ENCODE data around the gene C11orf21. TPM values are rescaled to one million over a fixed set of nuclear protein-coding genes. Genes with fewer than 3 reads are reported as not detected.

Gene C11orf21
- total and polyA plus RNA-seq, 8 donors: 1.2 to 6.9 (median 1.8) TPM

GRCh38 chr11:2319791-2320472 lies 18.2 kb upstream of the C11orf21 start:
- no peak for TF ChIP-seq CTCF (IDR thresholded peaks at IDR 0.05)
- intact Hi-C loops (cut with DNase I): no loop called here
- H3K27me3 ChIP-seq: no peaks in the 10 kb centered on the region
- no peak for ATAC-seq
- no peaks in the 10 kb centered on the region for H3K36me3 ChIP-seq
- DNase-seq: peak in 2 of 4 donors; percentile 34 to 52
- no peak overlapping the region for H3K27ac ChIP-seq
- no peaks in the 10 kb centered on the region for H3K4me1 ChIP-seq
- no peak overlapping the region for H3K4me3 ChIP-seq
- peaks cover 0 to 7% of the 10 kb centered on the region in 2 donors for H3K9me3 ChIP-seq

- Histone ChIP-seq H3K4me1 (peaks cover 6 to 12% of the 10 kb centered on the region in 2 donors), H3K9me3 (peaks cover 0 to 7% of the 10 kb centered on the region in 2 donors), H3K27me3 (no peaks in the 10 kb centered on the region), H3K27ac (no peak overlapping the region), H3K36me3 (no peaks in the 10 kb centered on the region), H3K4me3 (no peak overlapping the region)
- intact Hi-C loops (cut with DNase I): no loop called here
- TF ChIP-seq CTCF (IDR thresholded peaks at IDR 0.05): no peak
- DNase-seq: no peak
- ATAC-seq: no peak
These were observed 17.0 kb upstream of the C11orf21 start for GRCh38 chr11:2318707-2319106.

GRCh38 chr11:2318123-2318522 lies 16.4 kb upstream of the C11orf21 start:
- no peaks in the 10 kb centered on the region for H3K36me3 ChIP-seq
- peaks cover 6 to 12% of the 10 kb centered on the region in 2 donors for H3K4me1 ChIP-seq
- TF ChIP-seq CTCF (IDR thresholded peaks at IDR 0.05): no peak
- DNase-seq (no peak), ATAC-seq (no peak)
- H3K4me3 ChIP-seq: no peak overlapping the region
- intact Hi-C loops (cut with DNase I): no loop called here
- H3K9me3 ChIP-seq: peaks cover 0 to 7% of the 10 kb centered on the region in 2 donors
- H3K27me3 ChIP-seq: no peaks in the 10 kb centered on the region
- H3K27ac ChIP-seq: no peak overlapping the region

- DNase-seq: peak in 1 of 4 donors; percentile 37
- Histone ChIP-seq H3K9me3 (peaks cover 0 to 7% of the 10 kb centered on the region in 2 donors), H3K27me3 (no peaks in the 10 kb centered on the region), H3K4me3 (no peak overlapping the region), H3K36me3 (no peaks in the 10 kb centered on the region), H3K27ac (no peak overlapping the region), H3K4me1 (peaks cover 7 to 12% of the 10 kb centered on the region in 2 donors)
- no peak for TF ChIP-seq CTCF (IDR thresholded peaks at IDR 0.05)
- ATAC-seq: no peak
- intact Hi-C loops (cut with DNase I): no loop called here
These were observed 15.8 kb upstream of the C11orf21 start for GRCh38 chr11:2317354-2318050.

GRCh38 chr11:2316963-2317244 lies 15.2 kb upstream of the C11orf21 start:
- no peak overlapping the region for H3K4me3 ChIP-seq
- peaks cover 0 to 7% of the 10 kb centered on the region in 2 donors for H3K9me3 ChIP-seq
- no peaks in the 10 kb centered on the region for H3K36me3 ChIP-seq
- H3K27me3 ChIP-seq: no peaks in the 10 kb centered on the region
- no peak overlapping the region for H3K27ac ChIP-seq
- peaks cover 8 to 12% of the 10 kb centered on the region in 2 donors for H3K4me1 ChIP-seq
- DNase-seq: no peak
- intact Hi-C loops (cut with DNase I): no loop called here
- ATAC-seq: no peak
- no peak for TF ChIP-seq CTCF (IDR thresholded peaks at IDR 0.05)
